HG02798 (cell line): Measurements from ENCODE around the gene SYNE1.
"Not testable (repeated sequence)": the region's sequence is repeated elsewhere in the genome, so short reads cannot be mapped to it uniquely, and the experiment has no call there.

Source experiments
- ATAC-seq: cut with Tn5 transposase; IDR thresholded peaks from one replicate; pipeline ENCODE4 v1.9.1; 2021; ENCODE audit warnings: mild to moderate bottlenecking; ENCODE audit not compliant: unreplicated experiment, poor library complexity

SYNE1 gene

GRCh38 chr6:152625213-152625612 is 11.9 kb downstream of the SYNE1 start:
- ATAC-seq: no peak

GRCh38 chr6:152614776-152615175 is 22.4 kb downstream of the SYNE1 start:
- not testable (repeated sequence) for ATAC-seq

- no peak for ATAC-seq
Observed at GRCh38 chr6:152609125-152609670, 28.0 kb downstream of the SYNE1 start.

- no peak for ATAC-seq
Observed at GRCh38 chr6:152605941-152606340, 31.2 kb downstream of the SYNE1 start.

- ATAC-seq: no peak
Observed at GRCh38 chr6:152605342-152605741, 31.8 kb downstream of the SYNE1 start.

GRCh38 chr6:152603911-152604310 is 33.3 kb downstream of the SYNE1 start:
- ATAC-seq: no peak

- no peak for ATAC-seq
Observed at GRCh38 chr6:152600022-152600421, 37.1 kb downstream of the SYNE1 start.

GRCh38 chr6:152598901-152599537 is 38.1 kb downstream of the SYNE1 start:
- no peak for ATAC-seq

GRCh38 chr6:152598421-152598820 is 38.7 kb downstream of the SYNE1 start:
- ATAC-seq: no peak

GRCh38 chr6:152596726-152597125 is 40.4 kb downstream of the SYNE1 start:
- ATAC-seq: no peak

GRCh38 chr6:152595499-152595898 is 41.7 kb downstream of the SYNE1 start:
- no peak for ATAC-seq

- no peak for ATAC-seq
Observed at GRCh38 chr6:152594701-152595100, 42.5 kb downstream of the SYNE1 start.

GRCh38 chr6:152588456-152588855 is 48.7 kb downstream of the SYNE1 start:
- no peak for ATAC-seq

GRCh38 chr6:152587473-152587872 is 49.7 kb downstream of the SYNE1 start:
- no peak for ATAC-seq

GRCh38 chr6:152585236-152585635 is 51.9 kb downstream of the SYNE1 start:
- ATAC-seq: no peak

- ATAC-seq: no peak
Observed at GRCh38 chr6:152583888-152584287, 53.3 kb downstream of the SYNE1 start.

- no peak for ATAC-seq
Observed at GRCh38 chr6:152576525-152576924, 60.6 kb downstream of the SYNE1 start.

- no peak for ATAC-seq
Observed at GRCh38 chr6:152575621-152576150, 61.5 kb downstream of the SYNE1 start.

GRCh38 chr6:152575161-152575560 is 62.0 kb downstream of the SYNE1 start:
- ATAC-seq: no peak

- ATAC-seq: no peak
Observed at GRCh38 chr6:152573762-152574161, 63.4 kb downstream of the SYNE1 start.

GRCh38 chr6:152572338-152573088 is 64.6 kb downstream of the SYNE1 start:
- ATAC-seq: no peak
